Measurements from ENCODE around the gene GUCY2C.

- TF ChIP-seq REST (IDR thresholded peaks at IDR 0.05; ENCODE audit: low read depth) (no peak), MAX (IDR thresholded peaks at IDR 0.05) (no peak)
Measured at GRCh38 chr12:14693116-14693515, 3.3 kb downstream of the GUCY2C start.

All from Ishikawa (cell line).